PC-3 (cell line): ENCODE results near the gene DRAM1. TPM values are rescaled to one million over a fixed set of nuclear protein-coding genes. Genes with fewer than 3 reads are reported as not detected.

Source experiments
- ATAC-seq: fragments of 200-7000 bp; cut with Tn5 transposase; 2 replicates; pipeline ENCODE4 v1.9.1; 2020; ENCODE audit warnings: mild to moderate bottlenecking, moderate library complexity
- BruUV-seq: library from RNA; stranded (reverse); fragments of 400-500 nt; replicated peaks from 2 replicates; lab custom pipeline; 2021; lab: Mats Ljungman, UMichigan
- CTCF ChIA-PET: fragments of 300-600 bp; sonication (Branson Sonifier 250); formaldehyde crosslinking; loops from one replicate; lab custom pipeline; 2022; ENCODE audit warnings: antibody characterized with exemption; lab: Charles Lee
- POLR2A ChIA-PET: fragments of 300-600 bp; sonication (Branson Sonifier 250); formaldehyde crosslinking; loops from one replicate; lab custom pipeline; 2022; ENCODE audit warnings: antibody characterized with exemption; ENCODE audit not compliant: unreplicated experiment; lab: Charles Lee
- DNase-seq: peaks from one replicate; pipeline ENCODE4 v3.0.0-alpha.2; 2015
- H2AFZ ChIP-seq: fragments of 300-600 bp; sonication (generic); 2 replicates; pipeline ENCODE4 v1.6.0; 2016; ENCODE audit warnings: antibody characterized with exemption, low read length
- H3F3A ChIP-seq: fragments of 300-600 bp; sonication (generic); one replicate; pipeline ENCODE4 v1.6.0; 2017; ENCODE audit warnings: antibody characterized with exemption, low read length, control low read depth, mild to moderate bottlenecking; ENCODE audit not compliant: unreplicated experiment
- H3K27ac ChIP-seq: fragments of 300-600 bp; sonication (generic); 2 replicates; pipeline ENCODE4 v1.5.1; 2016; ENCODE audit warnings: mild to moderate bottlenecking, low read length
- H3K27me3 ChIP-seq: fragments of 300-600 bp; sonication (generic); 2 replicates; pipeline ENCODE4 v1.6.1; 2016; ENCODE audit warnings: low read length, mixed read lengths
- H3K36me3 ChIP-seq: fragments of 300-600 bp; sonication (generic); 2 replicates; pipeline ENCODE4 v1.6.1; 2016; ENCODE audit warnings: low read depth, mixed run types, low read length, mixed read lengths
- H3K4me1 ChIP-seq: fragments of 300-600 bp; sonication (generic); 2 replicates; pipeline ENCODE4 v1.5.1; 2016; ENCODE audit warnings: low read length; ENCODE audit not compliant: insufficient read depth
- H3K4me2 ChIP-seq: fragments of 300-600 bp; sonication (generic); 2 replicates; pipeline ENCODE4 v1.6.0; 2016; ENCODE audit warnings: low read length
- H3K4me3 ChIP-seq: fragments of 300-600 bp; sonication (generic); 2 replicates; pipeline ENCODE4 v1.5.1; 2016; ENCODE audit warnings: mild to moderate bottlenecking, low read length, mixed read lengths
- H3K79me2 ChIP-seq: fragments of 300-600 bp; sonication (generic); 2 replicates; pipeline ENCODE4 v1.6.1; 2017; ENCODE audit warnings: low read length, mixed read lengths
- H3K9ac ChIP-seq: fragments of 300-600 bp; sonication (generic); 2 replicates; pipeline ENCODE4 v1.6.0; 2016; ENCODE audit warnings: mild to moderate bottlenecking, low read length
- H3K9me2 ChIP-seq: fragments of 300-600 bp; sonication (generic); replicated peaks from 2 replicates; pipeline ENCODE4 v1.6.1; 2016; ENCODE audit warnings: mixed run types, low read length, mixed read lengths
- H3K9me3 ChIP-seq: fragments of 300-600 bp; sonication (generic); 2 replicates; pipeline ENCODE4 v1.6.1; 2016; ENCODE audit warnings: low read length, mixed read lengths
- H4K20me1 ChIP-seq: fragments of 300-600 bp; sonication (generic); 2 replicates; pipeline ENCODE4 v1.6.1; 2016; ENCODE audit warnings: low read length, mixed read lengths
- CTCF ChIP-seq: fragments of 300-600 bp; sonication (generic); conservative IDR thresholded peaks from 2 replicates; pipeline ENCODE4 v1.5.1; 2017; ENCODE audit warnings: antibody characterized with exemption, low read depth, mild to moderate bottlenecking, low read length
- EZH2 ChIP-seq: fragments of 300-600 bp; sonication (generic); IDR thresholded peaks from one replicate; pipeline ENCODE4 v1.6.1; 2017; ENCODE audit warnings: antibody characterized with exemption, mild to moderate bottlenecking, low read length; ENCODE audit not compliant: unreplicated experiment
- EZH2phosphoT487 ChIP-seq: fragments of 300-600 bp; sonication (generic); IDR thresholded peaks from 2 replicates; pipeline ENCODE4 v1.6.1; 2018; ENCODE audit warnings: mild to moderate bottlenecking, antibody characterized with exemption, low read length, borderline replicate concordance
- intact Hi-C: fragments of 100-400 bp; cut with micrococcal nuclease; formaldehyde crosslinking; loops from 2 replicates; pipeline ENCODE4 v1.9.0; 2023
- total RNA-seq: library from RNA; depleted of rRNA; stranded (reverse); fragments of >200 nt; gene quantifications from 2 replicates; pipeline ENCODE4 v1.2.3, GENCODE V29; 2014

The DRAM1 gene
- total RNA-seq, 1 experiment from 2014 or later: 5.2 TPM

- ATAC-seq (no peak), DNase-seq (no peak)
- no peaks in the 10 kb centered on the region for H3K79me2 ChIP-seq
- H2AFZ ChIP-seq: no peak overlapping the region
- intact Hi-C loops: no loop called here
- H3K4me1 ChIP-seq: no peaks in the 10 kb centered on the region
- H3K4me3 ChIP-seq: no peak overlapping the region
- no peak overlapping the region for H3K4me2 ChIP-seq
- H3K9me2 ChIP-seq: no peaks in the 10 kb centered on the region
- H3K9me3 ChIP-seq: no peaks in the 10 kb centered on the region
- H3K27ac ChIP-seq: no peak overlapping the region
- CTCF ChIA-PET: no interaction called here
- H3F3A ChIP-seq: no peaks in the 10 kb centered on the region
- H3K27me3 ChIP-seq: no peaks in the 10 kb centered on the region
- H4K20me1 ChIP-seq: no peaks in the 10 kb centered on the region
- no TSS peak for BruUV-seq
- no peaks in the 10 kb centered on the region for H3K36me3 ChIP-seq
- no peak for TF ChIP-seq EZH2phosphoT487
- no peak for TF ChIP-seq EZH2
- no peak for TF ChIP-seq CTCF
- H3K9ac ChIP-seq: no peak overlapping the region
- POLR2A ChIA-PET: no interaction called here
Observed at GRCh38 chr12:101902641-101903040, 25.3 kb downstream of the DRAM1 start.

- no peak overlapping the region for H3K4me2 ChIP-seq
- H3K79me2 ChIP-seq: no peaks in the 10 kb centered on the region
- no peaks in the 10 kb centered on the region for H4K20me1 ChIP-seq
- no peak for ATAC-seq
- no peak overlapping the region for H3K9ac ChIP-seq
- CTCF ChIA-PET: no interaction called here
- no peak for TF ChIP-seq EZH2
- no peak for TF ChIP-seq CTCF
- no peak for TF ChIP-seq EZH2phosphoT487
- POLR2A ChIA-PET: no interaction called here
- no peak overlapping the region for H3K27ac ChIP-seq
- peaks cover 21% of the 10 kb centered on the region for H3K4me1 ChIP-seq
- BruUV-seq: no TSS peak
- no peak overlapping the region for H3K4me3 ChIP-seq
- H3K27me3 ChIP-seq: no peaks in the 10 kb centered on the region
- intact Hi-C loops: no loop called here
- no peak overlapping the region for H2AFZ ChIP-seq
- no peaks in the 10 kb centered on the region for H3K9me3 ChIP-seq
- no peak for DNase-seq
- no peaks in the 10 kb centered on the region for H3K36me3 ChIP-seq
- H3K9me2 ChIP-seq: no peaks in the 10 kb centered on the region
- no peaks in the 10 kb centered on the region for H3F3A ChIP-seq
Observed at GRCh38 chr12:101906226-101906625, 28.8 kb downstream of the DRAM1 start.

- Histone ChIP-seq H3K9me3 (no peaks in the 10 kb centered on the region), H3K4me3 (no peak overlapping the region), H3K36me3 (no peaks in the 10 kb centered on the region), H2AFZ (no peak overlapping the region), H3K4me1 (peaks cover 21% of the 10 kb centered on the region), H3F3A (no peaks in the 10 kb centered on the region), H3K9me2 (no peaks in the 10 kb centered on the region), H3K27me3 (no peaks in the 10 kb centered on the region), H3K9ac (no peak overlapping the region), H3K4me2 (0 out of 2 replicates have a peak overlapping the region, but pooled peaks have one; percentile 5), H3K27ac (no peak overlapping the region), H4K20me1 (no peaks in the 10 kb centered on the region), H3K79me2 (no peaks in the 10 kb centered on the region)
- ATAC-seq (no peak), DNase-seq (peak; percentile 48)
- intact Hi-C loops: loop anchor here (2.0 kb wide), 1 partner anchor 14 kb away; no protein-coding TSS in a partner anchor
- TF ChIP-seq EZH2phosphoT487 (no peak), CTCF (no peak), EZH2 (no peak)
- ChIA-PET POLR2A (no interaction called here), CTCF (no interaction called here)
- no TSS peak for BruUV-seq
Observed at GRCh38 chr12:101908395-101908794, 31.0 kb downstream of the DRAM1 start.
